Uterus (tissue), 4 donors: ENCODE results near the gene MIPEP. TPM values are rescaled to one million over a fixed set of nuclear protein-coding genes. Genes with fewer than 3 reads are reported as not detected.
"Not testable (repeated sequence)": the region's sequence is repeated elsewhere in the genome, so short reads cannot be mapped to it uniquely, and the experiment has no call there.

Experiments used
- DNase-seq, 2 donors: peaks; one replicate each; pipeline ENCODE4 v3.0.0-alpha.2; 2019 to 2020
- H3K27ac ChIP-seq, 2 donors: fragments of 200-600 bp; sonication (generic); 1 replicate in 1 of 2; 2 replicates in 1 of 2; pipeline ENCODE4 v1.5.1; 2016 to 2018
- H3K27me3 ChIP-seq, 2 donors: fragments of 200-600 bp; sonication (generic); one replicate each; pipeline ENCODE4 v1.5.1; 2018 to 2019; ENCODE audit warnings: control low read depth in 1 of 2
- H3K36me3 ChIP-seq, 2 donors: fragments of 200-600 bp; sonication (generic); one replicate each; pipeline ENCODE4 v1.5.1; 2019; ENCODE audit warnings: control low read depth in 1 of 2
- H3K4me1 ChIP-seq, 2 donors: fragments of 200-600 bp; sonication (generic); one replicate each; pipeline ENCODE4 v1.5.1; 2018 to 2019; ENCODE audit warnings: control low read depth in 1 of 2
- H3K4me3 ChIP-seq, 2 donors: fragments of 200-600 bp; sonication (generic); 1 replicate in 1 of 2; 2 replicates in 1 of 2; pipeline ENCODE4 v1.5.1; 2018 to 2019; ENCODE audit warnings: mild to moderate bottlenecking in 1 of 2
- H3K9me3 ChIP-seq, 2 donors: fragments of 200-600 bp; sonication (generic); one replicate each; pipeline ENCODE4 v1.5.1; 2019; ENCODE audit warnings: control low read depth in 1 of 2
- POLR2A ChIP-seq, 2 donors: fragments of 450-650 bp; IDR thresholded peaks; one replicate each; pipeline ENCODE4 v1.6.1; 2016; ENCODE audit warnings: antibody characterized with exemption in 2 of 2, mild to moderate bottlenecking in 1 of 2, moderate library complexity in 1 of 2
- intact Hi-C: fragments of 100-400 bp; cut with DNase I; formaldehyde crosslinking; loops from one replicate; pipeline ENCODE4 v1.15.1; 2023; ENCODE audit warnings: low total_unique reads
- total RNA-seq, 4 donors: library from RNA; depleted of rRNA in 3 of 4; stranded (reverse); fragments of >200 nt in 3 of 4; gene quantifications; one replicate each; pipeline versions ENCODE4 v1.1.0 to v1.2.4, GENCODE V29; 2014 to 2023
- TF ChIP-seq, protein P1 (sequence below), 4 experiments: fragments of 200-600 bp in 2 of 4; fragments of 450-650 bp in 2 of 4; sonication (generic) in 2 of 4; IDR thresholded peaks; one replicate each; pipeline ENCODE4 v1.5.1; 2016 to 2019; ENCODE audit warnings: antibody characterized with exemption in 4 of 4, mild to moderate bottlenecking in 2 of 4, moderate library complexity in 1 of 4
- donor health status: DM: yes; HTN: yes; CAD: no.

The MIPEP gene
- total RNA-seq, 4 donors from 2014 or later = 0.77 to 31.5 (median 19.3) TPM

DNA sequence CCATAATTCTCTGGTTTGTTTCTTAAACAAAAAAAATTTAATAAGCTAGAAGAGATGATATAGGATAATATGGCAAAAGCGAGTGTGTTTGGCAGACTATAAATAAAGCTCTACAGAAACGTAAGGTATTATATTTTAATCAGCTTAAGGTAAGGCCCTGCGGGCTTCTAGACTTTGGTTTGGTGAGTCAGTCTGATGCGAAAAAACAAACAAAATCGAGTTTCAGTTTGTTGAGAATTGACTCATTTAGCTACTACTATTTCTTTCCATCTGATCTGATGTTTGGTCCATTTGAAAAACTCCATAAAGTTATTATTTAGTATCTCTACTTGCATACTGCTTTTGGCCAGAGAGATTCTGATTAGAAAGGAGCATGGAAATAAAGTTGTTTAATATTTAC is 138.0 kb downstream of the MIPEP start:
- Histone ChIP-seq H3K27ac (no peak overlapping the region), H3K4me3 (no peak overlapping the region), H3K36me3 (no peaks in the 10 kb centered on the region), H3K9me3 (no peaks in the 10 kb centered on the region), H3K4me1 (no peaks in the 10 kb centered on the region), H3K27me3 (no peaks in the 10 kb centered on the region)
- intact Hi-C loops = no loop called here
- TF ChIP-seq, protein P1, sequence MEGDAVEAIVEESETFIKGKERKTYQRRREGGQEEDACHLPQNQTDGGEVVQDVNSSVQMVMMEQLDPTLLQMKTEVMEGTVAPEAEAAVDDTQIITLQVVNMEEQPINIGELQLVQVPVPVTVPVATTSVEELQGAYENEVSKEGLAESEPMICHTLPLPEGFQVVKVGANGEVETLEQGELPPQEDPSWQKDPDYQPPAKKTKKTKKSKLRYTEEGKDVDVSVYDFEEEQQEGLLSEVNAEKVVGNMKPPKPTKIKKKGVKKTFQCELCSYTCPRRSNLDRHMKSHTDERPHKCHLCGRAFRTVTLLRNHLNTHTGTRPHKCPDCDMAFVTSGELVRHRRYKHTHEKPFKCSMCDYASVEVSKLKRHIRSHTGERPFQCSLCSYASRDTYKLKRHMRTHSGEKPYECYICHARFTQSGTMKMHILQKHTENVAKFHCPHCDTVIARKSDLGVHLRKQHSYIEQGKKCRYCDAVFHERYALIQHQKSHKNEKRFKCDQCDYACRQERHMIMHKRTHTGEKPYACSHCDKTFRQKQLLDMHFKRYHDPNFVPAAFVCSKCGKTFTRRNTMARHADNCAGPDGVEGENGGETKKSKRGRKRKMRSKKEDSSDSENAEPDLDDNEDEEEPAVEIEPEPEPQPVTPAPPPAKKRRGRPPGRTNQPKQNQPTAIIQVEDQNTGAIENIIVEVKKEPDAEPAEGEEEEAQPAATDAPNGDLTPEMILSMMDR (IDR thresholded peaks at IDR 0.05) = no peak
- no peak for TF ChIP-seq POLR2A (IDR thresholded peaks at IDR 0.05)
- DNase-seq = no peak

DNA sequence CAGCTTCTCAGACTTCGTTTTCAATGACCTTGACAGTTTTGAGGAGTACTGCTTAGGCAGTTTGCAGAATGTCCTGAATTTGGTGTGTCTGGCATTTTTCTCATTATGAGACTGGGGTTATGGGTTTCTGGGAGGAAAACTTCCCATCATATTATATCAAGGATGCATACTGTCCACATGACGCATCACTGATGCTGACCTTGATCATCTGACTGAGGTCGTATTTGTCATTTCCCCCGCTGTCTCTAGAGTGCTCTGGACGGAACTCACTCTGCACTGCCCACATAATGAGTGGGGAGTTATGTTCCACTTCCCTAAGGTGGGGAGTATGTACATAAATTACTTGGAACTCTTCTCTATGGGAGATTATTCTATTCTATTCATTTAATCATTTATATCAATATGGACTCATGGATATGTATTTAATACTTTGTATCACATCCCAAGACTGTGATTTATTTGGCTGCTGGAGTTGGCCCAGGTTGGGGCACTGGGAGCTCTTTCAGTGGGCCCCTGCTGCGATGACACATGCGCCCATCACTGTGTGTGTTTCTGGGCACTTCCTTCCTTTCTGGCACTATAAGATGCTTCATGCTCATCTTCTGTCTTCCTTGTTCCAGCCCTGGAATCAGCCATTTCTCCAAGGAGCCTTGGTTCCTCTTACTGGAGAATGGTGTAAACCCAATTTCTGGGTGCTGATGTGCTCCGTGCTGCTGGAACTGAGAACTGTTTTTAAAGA is 138.6 kb downstream of the MIPEP start:
- Histone ChIP-seq H3K36me3 (no peaks in the 10 kb centered on the region), H3K4me1 (no peaks in the 10 kb centered on the region), H3K4me3 (no peak overlapping the region), H3K27me3 (no peaks in the 10 kb centered on the region), H3K9me3 (no peaks in the 10 kb centered on the region), H3K27ac (no peak overlapping the region)
- DNase-seq = no peak
- TF ChIP-seq, protein P1 (IDR thresholded peaks at IDR 0.05) = no peak
- TF ChIP-seq POLR2A (IDR thresholded peaks at IDR 0.05) = no peak
- intact Hi-C loops = no loop called here

DNA sequence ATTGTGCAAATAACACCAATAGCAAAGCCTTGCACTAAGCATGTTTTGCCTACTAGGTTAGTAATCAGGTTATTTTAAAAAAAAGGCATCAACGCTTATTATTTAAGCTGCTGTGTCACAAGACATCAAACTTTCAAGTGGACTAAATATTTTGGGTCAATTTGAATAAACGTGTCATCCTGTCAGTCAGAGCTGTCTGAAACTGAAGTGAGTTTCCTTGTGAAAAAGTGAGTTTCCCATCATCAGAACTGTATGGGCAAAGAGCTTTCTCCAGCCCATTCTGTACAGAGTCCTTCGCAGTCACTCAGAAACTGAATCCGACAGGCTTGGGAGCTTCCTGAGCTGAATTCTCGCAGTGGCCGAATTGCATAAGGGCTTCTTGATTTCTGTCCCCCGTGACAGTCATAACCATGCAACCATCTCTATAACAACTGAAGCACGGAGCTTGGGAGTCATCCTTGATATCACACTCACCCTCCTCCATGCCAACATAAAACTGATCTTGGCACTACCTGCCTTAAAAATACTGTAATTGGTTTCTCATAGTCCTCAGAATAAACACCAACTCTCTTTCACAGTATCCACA is 139.8 kb downstream of the MIPEP start:
- TF ChIP-seq, protein P1 (IDR thresholded peaks at IDR 0.05) = no peak
- TF ChIP-seq POLR2A (IDR thresholded peaks at IDR 0.05) = no peak
- no peak overlapping the region for H3K4me3 ChIP-seq
- no peaks in the 10 kb centered on the region for H3K9me3 ChIP-seq
- no peak for DNase-seq
- no peaks in the 10 kb centered on the region for H3K4me1 ChIP-seq
- intact Hi-C loops = no loop called here
- H3K27ac ChIP-seq = no peak overlapping the region
- no peaks in the 10 kb centered on the region for H3K36me3 ChIP-seq
- H3K27me3 ChIP-seq = no peaks in the 10 kb centered on the region

DNA sequence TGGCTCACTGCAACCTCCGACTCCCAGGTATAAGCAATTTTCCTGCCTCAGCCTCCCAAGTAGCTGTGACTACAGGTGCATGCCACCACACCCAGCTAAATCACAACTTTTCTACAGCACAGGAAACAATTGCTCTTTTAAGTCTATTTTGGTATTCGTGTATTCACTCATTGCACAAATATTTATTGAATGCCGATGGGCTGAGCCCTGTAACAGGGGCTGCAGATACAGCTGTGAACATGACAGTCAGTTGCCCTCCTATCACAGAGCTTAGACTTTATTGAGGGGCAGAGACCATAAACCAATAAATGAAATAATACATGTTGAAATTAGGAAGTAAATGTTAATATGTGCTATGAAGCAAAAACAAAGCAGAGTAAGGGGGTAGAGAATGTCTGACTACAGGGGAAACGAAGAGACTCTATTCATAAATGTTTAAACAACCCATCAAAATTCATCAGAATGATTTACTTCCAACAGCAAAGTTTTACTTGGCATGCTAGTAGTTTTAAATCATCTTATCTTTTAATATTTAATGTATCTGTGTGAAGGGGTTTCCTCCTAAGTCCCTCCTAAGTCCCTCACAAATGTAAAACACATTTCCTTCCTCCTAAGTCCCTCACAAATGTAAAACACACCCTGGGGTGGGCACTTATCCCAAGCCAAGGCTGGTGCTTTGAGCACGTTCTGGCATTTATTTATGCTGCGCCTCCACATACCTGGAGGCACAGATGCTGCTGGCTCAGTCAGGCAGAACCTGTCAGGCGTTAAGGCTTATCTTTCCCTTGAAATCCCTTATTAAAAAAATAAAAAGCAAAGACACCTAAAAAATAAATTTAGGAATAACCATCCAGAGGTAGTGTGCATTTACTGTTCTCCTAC is 140.8 kb downstream of the MIPEP start:
- intact Hi-C loops = no loop called here
- Histone ChIP-seq H3K4me3 (no peak overlapping the region), H3K36me3 (no peaks in the 10 kb centered on the region), H3K4me1 (no peaks in the 10 kb centered on the region), H3K27me3 (no peaks in the 10 kb centered on the region), H3K9me3 (no peaks in the 10 kb centered on the region), H3K27ac (no peak overlapping the region)
- no peak for TF ChIP-seq POLR2A (IDR thresholded peaks at IDR 0.05)
- TF ChIP-seq, protein P1 (IDR thresholded peaks at IDR 0.05) = no peak
- no peak for DNase-seq

DNA sequence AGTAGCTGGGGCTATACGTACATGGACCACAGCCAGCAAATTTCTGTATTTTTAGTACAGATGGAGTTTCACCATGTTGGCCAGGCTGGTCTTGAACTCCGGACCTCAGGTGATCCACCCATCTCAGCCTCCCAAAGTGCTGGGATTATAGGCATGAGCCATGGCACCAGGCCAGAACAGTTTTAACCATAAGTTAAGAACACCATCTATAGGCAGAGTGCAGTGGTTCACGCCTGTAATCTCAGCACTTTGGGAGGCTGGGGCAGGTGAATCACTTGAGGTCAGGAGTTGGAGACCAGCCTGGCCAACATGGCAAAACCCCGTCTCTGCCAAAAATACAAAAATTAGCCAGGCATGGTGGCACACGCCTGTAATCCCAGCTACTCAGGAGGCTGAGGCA is 143.1 kb downstream of the MIPEP start:
- DNase-seq, H3K27me3 ChIP-seq, H3K4me3 ChIP-seq, H3K4me1 ChIP-seq, H3K36me3 ChIP-seq, H3K9me3 ChIP-seq, H3K27ac ChIP-seq, intact Hi-C loops: not testable (repeated sequence)
